HG03025 (cell line): ENCODE results near the gene ACAP1.
A peak's percentile ranks its signal among the peaks of the same experiment; 100 is the strongest.

ENCODE experiments used
- ATAC-seq: cut with Tn5 transposase; IDR thresholded peaks from one replicate; pipeline ENCODE4 v1.9.1; 2021; ENCODE audit warnings: mild to moderate bottlenecking, moderate library complexity; ENCODE audit not compliant: unreplicated experiment, low FRiP score

ACAP1 gene, protein sequence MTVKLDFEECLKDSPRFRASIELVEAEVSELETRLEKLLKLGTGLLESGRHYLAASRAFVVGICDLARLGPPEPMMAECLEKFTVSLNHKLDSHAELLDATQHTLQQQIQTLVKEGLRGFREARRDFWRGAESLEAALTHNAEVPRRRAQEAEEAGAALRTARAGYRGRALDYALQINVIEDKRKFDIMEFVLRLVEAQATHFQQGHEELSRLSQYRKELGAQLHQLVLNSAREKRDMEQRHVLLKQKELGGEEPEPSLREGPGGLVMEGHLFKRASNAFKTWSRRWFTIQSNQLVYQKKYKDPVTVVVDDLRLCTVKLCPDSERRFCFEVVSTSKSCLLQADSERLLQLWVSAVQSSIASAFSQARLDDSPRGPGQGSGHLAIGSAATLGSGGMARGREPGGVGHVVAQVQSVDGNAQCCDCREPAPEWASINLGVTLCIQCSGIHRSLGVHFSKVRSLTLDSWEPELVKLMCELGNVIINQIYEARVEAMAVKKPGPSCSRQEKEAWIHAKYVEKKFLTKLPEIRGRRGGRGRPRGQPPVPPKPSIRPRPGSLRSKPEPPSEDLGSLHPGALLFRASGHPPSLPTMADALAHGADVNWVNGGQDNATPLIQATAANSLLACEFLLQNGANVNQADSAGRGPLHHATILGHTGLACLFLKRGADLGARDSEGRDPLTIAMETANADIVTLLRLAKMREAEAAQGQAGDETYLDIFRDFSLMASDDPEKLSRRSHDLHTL

DNA sequence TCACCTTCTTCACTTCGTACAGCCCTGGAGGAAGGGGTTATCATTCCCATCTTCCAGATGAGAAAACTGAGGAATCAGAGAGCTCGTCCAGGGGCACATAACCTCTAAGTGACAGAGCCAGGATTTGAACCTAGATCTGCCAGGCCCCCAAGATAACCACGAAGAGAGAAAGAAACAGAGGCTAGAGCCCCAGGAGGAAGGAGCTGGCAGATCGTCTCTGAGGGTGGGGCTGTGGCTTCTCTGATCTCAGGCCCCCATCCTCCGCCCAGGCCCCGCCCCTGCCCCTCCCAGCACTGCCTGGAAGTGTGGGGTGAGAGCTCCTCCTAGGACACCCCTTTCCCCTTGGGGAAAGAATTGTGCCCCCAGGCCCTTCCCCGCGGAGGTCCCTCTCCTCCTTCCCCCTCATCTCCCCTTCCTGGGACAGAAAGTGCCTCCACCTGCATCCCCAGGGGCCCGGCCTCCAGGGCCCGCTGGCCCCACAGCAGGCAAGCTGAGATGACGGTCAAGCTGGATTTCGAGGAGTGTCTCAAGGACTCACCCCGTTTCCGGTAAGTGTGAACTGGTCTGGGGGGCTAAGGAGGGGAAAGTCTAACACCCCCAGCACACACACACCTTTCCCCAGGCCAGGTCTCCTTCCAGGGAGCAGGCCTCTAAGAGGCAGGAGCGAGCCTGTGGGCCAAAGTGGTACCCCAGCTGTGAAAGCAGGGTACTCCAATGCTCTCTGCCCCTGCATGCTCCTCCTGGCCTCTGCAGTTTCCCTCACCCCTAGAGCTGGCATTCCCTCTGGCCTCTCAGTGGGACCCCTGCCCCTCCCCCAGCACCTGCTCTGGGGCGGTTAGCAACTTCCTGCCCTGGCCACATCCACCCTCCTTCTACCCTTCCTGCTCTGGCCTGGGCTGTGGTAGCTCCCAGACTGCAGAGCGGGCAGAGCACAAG lies at the start of gene ACAP1:
TSS of gene ACAP1 (plus strand) at position 290 of the 936 bp plus-strand sequence. CDS start at position 496, 206 bp downstream.
- ATAC-seq, result no peak

DNA sequence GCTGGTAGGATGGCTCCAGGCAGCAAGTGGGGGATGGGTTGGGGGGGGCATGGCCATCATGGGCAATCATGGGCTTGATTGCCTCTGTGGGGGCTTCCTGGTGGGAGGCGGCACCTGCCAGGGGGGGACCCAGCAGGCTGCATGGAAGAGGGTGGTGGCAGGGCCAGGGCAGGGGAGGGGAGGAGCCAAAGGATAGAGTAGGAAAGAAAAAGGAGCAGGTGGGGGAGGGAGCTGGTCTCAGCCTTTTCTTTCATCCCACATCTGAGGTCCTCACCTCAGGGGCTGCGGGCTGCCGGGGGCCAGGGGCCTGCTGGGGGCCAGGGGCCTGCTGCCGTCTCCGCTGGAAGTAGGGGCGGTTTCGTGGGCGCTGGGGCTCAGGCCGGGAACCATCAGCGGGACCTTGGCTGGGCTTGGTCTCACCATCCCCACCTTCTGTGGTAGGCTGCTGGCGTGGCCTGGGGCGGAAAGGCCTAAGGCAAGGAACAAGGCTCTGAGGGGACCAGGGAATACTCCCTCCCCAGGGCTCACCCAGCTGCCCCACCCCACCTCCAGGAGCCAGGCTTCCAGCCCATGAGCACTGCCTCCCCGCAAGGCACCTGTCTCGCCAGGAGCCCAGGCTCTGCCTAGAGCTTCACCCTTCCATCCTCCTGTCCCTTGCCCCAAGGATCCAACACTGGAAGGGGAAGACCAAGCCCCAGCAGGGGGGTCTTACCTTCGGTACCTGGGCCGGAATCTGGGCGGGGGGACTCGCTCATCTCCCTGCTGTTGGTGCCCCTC lies 46.9 kb upstream of the ACAP1 start:
- ATAC-seq, result no peak

DNA sequence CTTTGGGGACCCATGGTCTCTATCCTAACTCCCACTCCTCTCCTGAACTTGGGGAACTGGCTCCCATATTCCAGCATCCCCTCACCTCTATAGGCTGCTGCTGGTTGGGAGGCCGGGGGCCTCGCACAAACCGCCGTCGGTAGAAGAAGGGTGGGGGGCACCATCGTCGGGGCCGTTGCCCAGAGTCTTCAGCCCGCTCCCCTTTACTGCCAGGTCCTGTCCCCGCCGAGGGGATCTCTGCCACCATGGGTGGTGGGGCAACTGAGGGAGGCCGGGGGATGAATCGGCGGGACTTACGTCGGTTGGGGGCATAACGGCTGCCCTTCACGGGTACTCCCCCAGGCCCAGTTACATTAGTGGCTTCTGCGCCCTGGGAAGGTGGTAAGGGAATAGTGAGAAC lies 46.2 kb upstream of the ACAP1 start:
- ATAC-seq, result no peak

DNA sequence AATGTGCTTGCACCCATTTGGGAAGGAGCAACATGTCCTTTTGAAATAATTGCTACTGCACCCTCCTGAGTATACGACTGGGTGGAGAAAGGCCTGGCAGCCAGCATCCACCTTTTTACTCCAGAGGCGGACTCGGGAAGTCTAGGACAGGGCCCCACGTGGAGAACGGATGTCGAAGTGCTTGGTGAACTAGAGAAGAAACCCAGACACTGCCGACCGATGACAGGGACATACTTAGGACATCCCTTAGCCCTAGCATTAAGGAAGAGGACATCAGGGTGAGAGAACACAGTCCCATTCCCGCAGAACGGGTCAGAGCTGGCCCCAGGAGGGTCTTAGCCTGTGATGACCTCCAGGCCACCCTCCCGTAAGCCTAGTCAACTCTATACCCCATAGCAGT lies 45.6 kb upstream of the ACAP1 start:
- no peak for ATAC-seq

DNA sequence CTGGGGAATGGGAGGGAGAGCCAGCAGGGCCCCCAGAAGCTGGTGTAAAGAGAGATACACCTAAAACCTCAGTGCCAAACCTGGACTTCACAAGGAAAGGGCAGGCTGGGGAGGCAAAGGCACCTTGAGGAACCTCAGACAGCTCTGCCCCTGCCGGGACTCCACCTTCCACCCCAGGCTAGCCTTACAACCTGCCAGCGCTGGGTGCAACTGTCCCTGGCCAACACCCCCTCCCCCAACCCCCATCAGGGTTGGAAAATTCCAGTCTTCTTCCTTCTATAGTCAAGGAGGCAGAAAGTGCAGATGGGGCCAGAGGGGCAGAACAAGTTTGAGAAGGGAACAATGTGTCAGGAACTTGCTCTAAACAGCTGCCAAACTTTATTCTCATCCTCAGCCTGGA lies 44.1 kb upstream of the ACAP1 start:
- ATAC-seq, result no peak

GRCh38 chr17:7292729-7293128 lies 43.6 kb upstream of the ACAP1 start:
- ATAC-seq, result no peak

- no peak for ATAC-seq
These were observed 43.2 kb upstream of the ACAP1 start for GRCh38 chr17:7293159-7293558.

DNA sequence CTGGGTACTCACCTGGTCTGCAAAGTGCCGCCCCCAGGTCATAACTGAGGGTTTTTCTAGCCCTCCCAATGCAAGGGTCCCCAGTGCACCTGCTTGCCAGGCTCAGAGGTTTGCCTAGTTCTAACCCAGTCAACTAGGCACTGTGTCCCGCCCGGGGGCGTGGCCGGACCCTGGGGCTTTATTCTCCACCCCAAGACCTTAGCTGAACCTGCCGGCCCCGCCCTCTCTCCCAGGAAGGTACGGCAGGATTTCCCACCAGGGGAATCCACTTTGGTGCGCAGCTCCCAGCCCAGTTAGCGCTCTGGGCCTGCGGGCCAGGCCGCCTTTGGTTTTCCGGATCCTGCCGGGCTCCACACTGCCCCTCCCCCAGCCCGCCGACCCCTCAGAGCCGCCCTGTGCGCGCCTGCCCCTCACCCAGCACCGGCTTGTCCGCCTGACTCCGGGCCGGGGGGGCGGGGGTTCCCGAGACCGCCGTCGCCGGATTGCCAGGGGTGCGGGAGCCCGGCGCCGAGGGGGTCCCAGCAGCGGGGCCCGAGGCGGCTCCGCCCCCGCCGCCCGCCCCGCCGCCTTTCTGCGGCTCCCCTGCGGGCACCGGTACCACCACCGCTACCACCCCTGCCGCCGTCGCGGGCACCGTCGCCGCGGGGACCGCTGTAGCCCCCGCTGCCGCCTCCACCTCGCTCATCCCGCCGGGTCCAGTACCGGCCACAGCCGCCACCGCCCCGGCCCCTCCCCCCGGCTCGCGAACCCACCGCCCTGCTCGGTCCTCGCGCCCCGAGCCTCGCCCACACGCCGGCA lies 42.3 kb upstream of the ACAP1 start:
- no peak for ATAC-seq

- ATAC-seq, result no peak
These were observed 41.6 kb upstream of the ACAP1 start, which contains the start of gene YBX2 for GRCh38 chr17:7294614-7295153. Gene YBX2 (minus strand): TSS chr17:7294639. CDS start chr17:7294500, 139 bp downstream.

DNA sequence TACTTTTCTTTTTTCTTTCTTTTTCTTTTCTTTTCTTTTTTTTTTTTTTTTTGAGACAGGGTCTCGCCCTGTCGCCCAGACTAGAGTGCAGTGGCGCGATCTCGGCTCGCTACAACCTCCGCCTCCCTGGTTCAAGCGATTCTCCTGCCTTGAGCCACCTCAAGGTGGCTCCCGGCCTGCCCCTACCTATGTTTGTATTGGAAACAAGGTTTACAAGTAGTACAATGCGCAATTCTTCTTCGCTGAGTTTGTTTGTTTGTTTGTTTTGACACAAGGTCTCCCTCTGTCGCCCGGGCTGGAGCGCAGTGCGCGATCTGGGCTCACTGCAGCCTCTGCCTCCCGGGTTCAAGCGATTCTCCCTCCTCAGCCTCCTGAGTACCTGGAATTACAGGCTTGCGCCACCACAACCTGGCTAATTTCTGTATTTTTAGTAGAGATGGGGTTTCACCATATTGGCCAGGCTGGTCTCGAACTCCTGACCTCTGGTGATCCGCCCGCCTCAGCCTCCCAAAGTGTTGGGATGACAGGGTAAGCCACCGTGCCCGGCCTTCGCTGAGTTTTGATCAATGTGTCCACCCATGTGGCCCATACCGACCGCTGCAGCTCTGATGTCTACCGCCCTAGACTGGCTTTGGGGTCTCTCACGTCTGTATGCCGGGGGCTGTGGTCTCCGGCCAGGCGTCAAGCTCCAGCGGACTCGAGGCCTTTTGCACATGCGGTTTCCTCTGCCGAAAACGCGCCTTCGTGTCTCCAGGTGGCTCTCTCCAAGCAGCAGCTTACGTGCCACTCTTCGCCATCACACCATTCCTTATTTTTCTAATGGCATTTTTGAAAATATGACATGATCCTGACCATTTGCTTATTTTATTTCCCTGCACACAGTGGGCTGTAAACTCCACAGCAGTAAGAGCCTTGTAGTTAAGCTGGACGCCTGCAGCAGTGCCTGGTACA lies 40.8 kb upstream of the ACAP1 start:
- ATAC-seq, result no peak

DNA sequence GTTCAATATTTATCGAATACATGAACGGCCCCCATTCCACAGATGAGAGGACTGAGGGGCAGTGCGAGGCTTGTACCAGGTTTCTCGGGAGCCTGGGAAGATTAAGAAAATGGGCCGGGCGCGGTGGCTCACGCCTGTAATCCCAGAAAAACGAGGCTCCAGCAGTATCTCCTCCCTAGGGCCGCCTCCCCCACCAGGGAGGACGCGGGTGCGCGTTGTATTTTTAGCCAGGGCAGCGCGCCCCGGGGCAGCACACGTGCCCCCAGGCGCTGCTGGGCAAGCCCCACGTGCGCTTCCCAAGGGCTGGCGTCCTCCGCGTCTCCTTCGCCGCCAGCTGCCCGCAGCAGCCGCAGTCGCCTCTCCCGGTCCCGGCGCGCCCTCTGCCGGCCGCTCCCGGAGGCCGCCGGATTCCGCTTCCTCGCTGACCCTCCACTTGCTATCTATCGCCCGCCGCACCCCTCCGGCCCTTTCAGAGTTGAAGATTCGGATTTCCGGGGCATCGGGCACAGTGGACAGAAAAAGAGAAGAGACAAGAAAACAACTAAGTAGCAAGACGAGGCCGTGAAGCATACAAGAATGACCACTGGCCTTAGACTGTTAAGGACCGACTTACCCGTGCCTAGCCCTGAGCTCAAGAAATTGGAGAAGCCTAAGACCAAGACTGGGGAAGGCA lies 40.0 kb upstream of the ACAP1 start:
- ATAC-seq, result peak; percentile 47

GRCh38 chr17:7304179-7304578 lies 32.1 kb upstream of the ACAP1 start:
- ATAC-seq, result no peak

- peak; percentile 58 for ATAC-seq
These were observed 29.2 kb upstream of the ACAP1 start, which contains the start of gene EIF5A for GRCh38 chr17:7306911-7307685. Gene EIF5A (plus strand): TSS chr17:7307628. CDS start chr17:7309636, 2,008 bp downstream.

- ATAC-seq, result peak; percentile 4
These were observed 28.4 kb upstream of the ACAP1 start for GRCh38 chr17:7307686-7308624.
